Breast epithelium (tissue), 3 donors: ENCODE measurements around the gene WFDC8.

ENCODE experiments used
- POLR2A ChIP-seq: fragments of 450-650 bp; IDR thresholded peaks from one replicate; pipeline ENCODE4 v1.6.1; 2016; ENCODE audit warnings: antibody characterized with exemption, mild to moderate bottlenecking, moderate library complexity
- TF ChIP-seq, protein P1 (sequence below), 3 donors: fragments of 450-650 bp; IDR thresholded peaks; one replicate each; pipeline ENCODE4 v1.5.1; 2016 to 2017; ENCODE audit warnings: antibody characterized with exemption in 3 of 3, mild to moderate bottlenecking in 3 of 3, moderate library complexity in 3 of 3

- TF ChIP-seq, protein P1, sequence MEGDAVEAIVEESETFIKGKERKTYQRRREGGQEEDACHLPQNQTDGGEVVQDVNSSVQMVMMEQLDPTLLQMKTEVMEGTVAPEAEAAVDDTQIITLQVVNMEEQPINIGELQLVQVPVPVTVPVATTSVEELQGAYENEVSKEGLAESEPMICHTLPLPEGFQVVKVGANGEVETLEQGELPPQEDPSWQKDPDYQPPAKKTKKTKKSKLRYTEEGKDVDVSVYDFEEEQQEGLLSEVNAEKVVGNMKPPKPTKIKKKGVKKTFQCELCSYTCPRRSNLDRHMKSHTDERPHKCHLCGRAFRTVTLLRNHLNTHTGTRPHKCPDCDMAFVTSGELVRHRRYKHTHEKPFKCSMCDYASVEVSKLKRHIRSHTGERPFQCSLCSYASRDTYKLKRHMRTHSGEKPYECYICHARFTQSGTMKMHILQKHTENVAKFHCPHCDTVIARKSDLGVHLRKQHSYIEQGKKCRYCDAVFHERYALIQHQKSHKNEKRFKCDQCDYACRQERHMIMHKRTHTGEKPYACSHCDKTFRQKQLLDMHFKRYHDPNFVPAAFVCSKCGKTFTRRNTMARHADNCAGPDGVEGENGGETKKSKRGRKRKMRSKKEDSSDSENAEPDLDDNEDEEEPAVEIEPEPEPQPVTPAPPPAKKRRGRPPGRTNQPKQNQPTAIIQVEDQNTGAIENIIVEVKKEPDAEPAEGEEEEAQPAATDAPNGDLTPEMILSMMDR (IDR thresholded peaks at IDR 0.05) = no peak
- no peak for TF ChIP-seq POLR2A
These were observed 51.8 kb downstream of the WFDC8 start for GRCh38 chr20:45527294-45527693.
